Fibroblast of villous mesenchyme (primary cell): Measurements from ENCODE around the gene ZNF521. TPM values are rescaled to one million over a fixed set of nuclear protein-coding genes. Genes with fewer than 3 reads are reported as not detected.

Experiments used
- DNase-seq: peaks from one replicate; pipeline ENCODE4 v3.0.0-alpha.2; 2010; ENCODE audit warnings: low read depth
- H3K4me3 ChIP-seq: 2 replicates; pipeline ENCODE4 v1.5.1; 2011; ENCODE audit warnings: low read depth, mild to moderate bottlenecking, low read length
- CTCF ChIP-seq: IDR thresholded peaks from 2 replicates; pipeline ENCODE4 v1.5.1; 2012; ENCODE audit warnings: low read depth, mild to moderate bottlenecking, low read length; ENCODE audit not compliant: insufficient read depth
- total RNA-seq: library from RNA; depleted of rRNA; stranded (reverse); fragments of >200 nt; gene quantifications from 2 replicates; pipeline ENCODE4 v1.2.3, GENCODE V29; 2012

The ZNF521 gene
- total RNA-seq, 1 donor: 4.7 TPM

- no peak for DNase-seq
- no peak for TF ChIP-seq CTCF
- no peak overlapping the region for H3K4me3 ChIP-seq
Observed at GRCh38 chr18:25074925-25075324, 277.0 kb downstream of the ZNF521 start.

- DNase-seq: no peak
- no peak overlapping the region for H3K4me3 ChIP-seq
- TF ChIP-seq CTCF: no peak
Observed at GRCh38 chr18:25072205-25072604, 279.8 kb downstream of the ZNF521 start.

GRCh38 chr18:25067275-25068025 is 284.5 kb downstream of the ZNF521 start:
- no peak for TF ChIP-seq CTCF

GRCh38 chr18:25066516-25066915 is 285.4 kb downstream of the ZNF521 start:
- DNase-seq: no peak
- no peak for TF ChIP-seq CTCF
- no peak overlapping the region for H3K4me3 ChIP-seq

More at GRCh38 chr18:25067275-25068025, 284.5 kb downstream of the ZNF521 start:
- H3K4me3 ChIP-seq: no peak overlapping the region
- DNase-seq: no peak

- no peak for TF ChIP-seq CTCF
- no peak for DNase-seq
- no peak overlapping the region for H3K4me3 ChIP-seq
Observed at GRCh38 chr18:25062720-25063119, 289.2 kb downstream of the ZNF521 start.

- no peak for TF ChIP-seq CTCF
- no peak overlapping the region for H3K4me3 ChIP-seq
- no peak for DNase-seq
Observed at GRCh38 chr18:25061395-25061794, 290.6 kb downstream of the ZNF521 start.

- DNase-seq: no peak
- TF ChIP-seq CTCF: no peak
- no peak overlapping the region for H3K4me3 ChIP-seq
Observed at GRCh38 chr18:25058521-25058920, 293.4 kb downstream of the ZNF521 start.
